CD4-positive, alpha-beta T cell treated with Interleukin-21 for 1 hour (primary cell): ENCODE measurements around the gene CKS1B.

Experiments used
- DNase-seq: peaks from one replicate; pipeline ENCODE4 v3.0.0-alpha.2; 2020

CKS1B gene

GRCh38 chr1:155003227-155003765, 28.8 kb downstream of the CKS1B start:
- no peak for DNase-seq

GRCh38 chr1:155003766-155004351, 29.4 kb downstream of the CKS1B start:
- DNase-seq: no peak

DNA sequence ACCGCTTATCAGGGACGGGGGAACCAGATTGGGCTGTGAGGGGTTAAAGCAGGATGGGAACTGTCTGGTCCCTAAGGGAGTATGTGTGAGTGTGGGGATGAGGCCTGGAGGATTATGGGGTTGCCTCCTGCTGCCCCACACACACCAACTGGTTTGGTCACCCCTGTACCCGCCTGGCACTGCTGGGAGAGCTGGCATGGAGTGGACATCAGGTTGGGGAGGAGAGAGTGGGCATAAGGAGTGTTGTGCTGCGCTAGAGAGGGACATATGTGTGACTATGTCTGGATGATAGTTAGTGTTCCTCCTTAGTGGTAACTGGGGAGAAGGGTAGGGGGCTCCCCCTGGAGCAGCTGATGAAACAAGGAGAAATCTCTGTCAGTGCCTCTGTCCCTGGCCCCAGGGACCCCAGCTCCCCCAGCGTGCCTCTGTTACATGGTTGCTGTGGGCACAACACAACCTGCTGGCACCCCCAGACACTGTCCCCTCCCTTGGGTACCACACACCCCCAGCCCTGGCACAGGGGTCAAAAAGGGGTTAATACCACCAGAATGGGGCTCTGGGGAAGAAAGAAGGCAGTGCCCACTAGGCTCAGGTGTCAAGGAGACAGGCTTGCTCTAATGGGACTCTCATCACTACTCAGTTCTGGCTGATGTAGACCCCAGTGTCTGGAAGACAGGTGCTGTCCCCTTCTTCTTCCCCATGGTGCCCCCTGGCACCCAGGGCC, 30.0 kb downstream of the CKS1B start:
- no peak for DNase-seq

DNA sequence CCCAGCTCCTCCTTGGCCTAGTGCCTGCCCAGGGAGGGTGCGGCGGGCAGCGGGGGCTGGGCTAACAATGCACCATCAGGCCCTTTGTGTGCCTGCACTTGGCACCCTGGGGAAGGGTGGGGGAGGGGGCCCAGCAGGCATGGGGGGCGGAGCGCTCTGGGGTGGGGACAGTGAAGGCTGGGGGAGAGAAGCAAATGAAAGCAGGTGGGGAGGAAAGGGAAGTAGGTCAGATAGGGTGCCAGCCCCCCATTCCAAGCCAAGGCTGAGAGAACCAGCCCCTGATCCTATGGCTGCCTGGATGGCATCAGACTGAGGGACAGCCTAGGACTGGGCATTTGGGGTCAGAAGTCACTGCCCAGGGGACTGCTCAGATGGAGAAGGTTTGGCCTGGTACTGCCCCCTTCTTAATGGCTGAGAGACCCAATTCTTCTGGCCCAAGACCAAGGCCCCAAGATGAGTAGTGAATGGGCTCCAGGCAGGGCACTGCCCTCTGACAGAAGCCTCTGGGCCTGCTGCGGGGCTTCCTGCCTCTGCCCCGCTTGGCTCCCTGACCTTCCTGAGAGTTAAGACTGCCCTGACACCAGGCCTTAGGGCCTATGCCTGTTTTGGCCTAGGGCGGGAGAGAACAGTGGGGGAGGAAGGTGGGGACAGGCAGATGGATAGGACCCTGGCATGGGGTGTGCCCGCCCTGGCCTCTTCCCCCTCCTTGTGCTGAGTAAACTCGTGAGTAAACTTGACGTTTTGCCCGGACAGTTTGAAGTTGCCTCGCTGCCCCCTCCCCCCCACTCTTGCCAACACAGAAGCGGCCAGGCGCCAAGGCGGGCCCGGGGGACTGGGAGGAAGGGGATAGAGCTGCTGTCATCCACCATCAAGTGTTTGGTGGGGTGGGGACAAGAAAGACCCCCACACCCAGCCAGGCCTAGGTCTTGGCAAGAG, 30.9 kb downstream of the CKS1B start:
- DNase-seq: peak; percentile 58

- DNase-seq: peak; percentile 69
Measured at GRCh38 chr1:155006601-155007101, 32.2 kb downstream of the CKS1B start.

DNA sequence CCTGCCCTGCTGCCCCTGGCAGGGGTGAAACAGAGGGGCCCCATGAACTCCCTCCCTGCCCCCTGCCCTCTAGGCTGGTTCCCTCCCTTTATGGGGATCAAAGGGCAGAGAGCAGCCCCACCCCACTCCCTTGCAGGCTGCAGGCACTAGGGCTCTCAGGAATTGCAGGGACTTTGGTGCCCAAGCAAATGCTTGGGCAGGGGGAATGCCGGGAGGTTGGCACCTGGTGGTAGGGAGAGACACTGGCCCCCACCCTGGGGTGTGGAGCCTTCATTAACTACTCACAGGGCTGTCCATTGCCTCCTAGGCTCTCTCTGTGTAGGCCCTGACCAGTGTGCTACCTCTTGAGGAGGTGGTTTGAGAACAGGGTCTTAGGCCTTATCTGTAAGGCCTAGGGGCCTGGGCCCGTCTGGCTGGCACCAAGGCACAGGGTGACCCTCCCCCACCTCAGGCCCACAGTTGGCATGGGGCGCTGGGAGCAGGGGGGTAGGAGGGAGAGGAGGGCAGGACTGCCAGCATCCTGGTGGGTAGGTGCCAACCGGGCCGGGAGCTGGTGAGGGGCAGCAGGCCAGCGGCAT, 32.9 kb downstream of the CKS1B start:
- no peak for DNase-seq

DNA sequence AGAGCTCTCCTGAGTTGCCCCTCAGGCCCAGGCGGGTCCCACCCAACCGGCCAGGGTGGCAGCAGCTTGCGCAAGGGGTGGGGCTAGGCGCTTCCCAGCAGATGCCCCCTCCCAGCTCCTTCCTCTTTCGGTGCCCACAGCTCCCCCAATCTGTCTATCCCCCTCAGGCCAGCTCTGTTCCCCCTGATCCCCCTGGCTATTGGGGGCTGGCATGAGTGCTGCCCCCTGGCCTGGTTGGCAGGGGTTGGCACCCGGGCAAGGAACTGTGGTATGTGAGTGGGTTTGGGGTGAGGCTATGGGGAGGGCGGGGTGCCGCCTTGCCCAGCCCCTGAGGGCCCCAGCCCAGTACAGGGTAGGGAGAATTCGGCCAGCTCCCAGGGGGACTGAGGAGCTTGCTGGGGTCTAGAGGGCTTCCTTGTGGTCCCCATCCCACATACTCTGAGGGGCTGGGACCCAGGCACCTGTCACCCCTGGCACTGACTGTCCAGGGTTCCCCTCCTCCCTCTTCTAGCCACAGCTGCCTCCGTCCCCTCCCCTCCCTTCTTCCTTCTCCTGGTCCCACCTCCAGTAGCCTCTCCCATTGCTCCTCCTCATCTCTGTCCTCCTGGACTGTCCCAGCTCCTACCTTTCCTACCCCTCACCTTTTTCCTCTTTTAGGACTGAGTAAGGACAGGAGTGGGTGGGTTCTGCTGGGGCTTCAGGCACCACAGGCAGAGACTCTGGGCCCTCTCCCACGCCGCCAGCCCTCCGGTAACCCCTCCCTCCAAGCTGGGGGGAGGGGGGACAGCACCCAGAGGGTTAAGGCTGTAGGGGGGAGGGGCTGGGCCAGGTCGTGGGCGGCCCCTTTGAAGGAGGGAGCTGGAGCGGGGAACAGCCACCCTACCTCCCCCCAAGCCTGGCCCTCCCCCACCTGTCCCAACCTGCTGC, 33.8 kb downstream of the CKS1B start:
- peak; percentile 39 for DNase-seq

- DNase-seq: no peak
Measured at GRCh38 chr1:155009221-155009711, 34.8 kb downstream of the CKS1B start.

DNA sequence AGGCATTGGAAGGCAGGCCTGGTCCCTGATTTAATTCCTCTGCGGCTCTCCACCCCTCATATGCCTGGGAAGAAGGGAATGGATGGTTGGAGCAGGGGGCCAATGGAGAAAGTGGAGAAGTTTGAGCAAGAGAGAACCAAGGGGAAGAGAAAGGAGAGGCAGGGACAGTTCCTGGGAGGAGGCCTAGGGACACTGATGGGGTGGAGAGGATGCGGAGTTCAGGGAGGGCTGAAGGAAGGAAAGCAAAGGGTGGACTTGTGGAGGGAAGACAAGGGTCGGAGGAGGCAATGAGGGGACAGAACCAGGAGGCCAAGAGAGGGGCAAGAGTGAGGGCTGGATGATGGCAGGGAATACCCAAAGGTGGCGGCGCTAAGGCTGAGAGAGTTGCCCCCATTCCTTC, 35.3 kb downstream of the CKS1B start:
- no peak for DNase-seq

GRCh38 chr1:155010211-155010918, 35.9 kb downstream of the CKS1B start:
- DNase-seq: peak; percentile 44

DNA sequence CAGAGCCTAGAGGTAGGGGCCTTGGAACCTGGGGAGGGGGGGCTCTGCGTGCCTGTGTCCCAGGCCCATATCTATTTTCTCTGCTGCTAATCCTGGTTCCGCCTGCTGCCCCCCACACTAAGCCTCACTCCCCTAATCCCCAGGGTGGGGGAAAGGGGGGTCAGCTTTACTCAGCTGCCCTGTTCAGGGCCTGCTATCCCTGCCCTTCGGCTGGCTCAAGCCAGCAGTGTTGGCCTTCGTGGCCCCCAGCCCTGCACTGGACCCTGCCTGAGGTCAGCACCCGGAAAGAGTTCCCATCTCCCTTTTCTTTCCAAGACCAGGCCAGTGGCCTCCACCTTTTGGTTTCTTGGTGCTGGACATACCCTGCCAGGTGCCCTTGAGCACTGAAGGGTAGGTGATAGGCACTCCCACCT, 36.5 kb downstream of the CKS1B start:
- DNase-seq: no peak

GRCh38 chr1:155011437-155012025, 37.0 kb downstream of the CKS1B start:
- DNase-seq: no peak

DNA sequence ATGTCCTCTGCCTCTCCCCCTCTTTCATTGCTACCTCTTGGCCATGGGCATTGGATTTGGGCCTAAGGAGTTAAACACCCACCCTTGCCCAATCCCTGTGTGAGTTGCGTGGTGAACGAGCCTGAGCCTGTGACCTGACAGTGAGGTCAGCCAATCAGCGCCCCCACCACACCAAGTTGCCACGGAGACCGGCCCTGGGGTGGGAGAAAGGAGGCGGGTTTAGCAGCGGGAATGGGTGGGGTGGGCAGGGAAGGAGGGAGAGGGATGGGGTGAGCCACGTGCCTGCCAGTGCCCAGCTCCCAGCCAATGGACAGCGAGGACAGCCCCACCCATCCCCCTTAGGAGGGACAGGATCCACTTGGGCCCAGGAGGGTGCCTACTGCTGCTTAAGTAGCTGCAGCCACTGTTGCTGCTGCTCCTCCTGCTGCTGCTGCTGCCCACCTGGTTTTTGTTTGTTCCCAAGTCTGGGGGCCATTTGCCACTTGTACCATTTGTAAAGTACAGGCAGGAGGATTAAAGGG, 37.6 kb downstream of the CKS1B start:
- DNase-seq: peak; percentile 49

- no peak for DNase-seq
Measured at GRCh38 chr1:155012776-155013602, 38.5 kb downstream of the CKS1B start.

DNA sequence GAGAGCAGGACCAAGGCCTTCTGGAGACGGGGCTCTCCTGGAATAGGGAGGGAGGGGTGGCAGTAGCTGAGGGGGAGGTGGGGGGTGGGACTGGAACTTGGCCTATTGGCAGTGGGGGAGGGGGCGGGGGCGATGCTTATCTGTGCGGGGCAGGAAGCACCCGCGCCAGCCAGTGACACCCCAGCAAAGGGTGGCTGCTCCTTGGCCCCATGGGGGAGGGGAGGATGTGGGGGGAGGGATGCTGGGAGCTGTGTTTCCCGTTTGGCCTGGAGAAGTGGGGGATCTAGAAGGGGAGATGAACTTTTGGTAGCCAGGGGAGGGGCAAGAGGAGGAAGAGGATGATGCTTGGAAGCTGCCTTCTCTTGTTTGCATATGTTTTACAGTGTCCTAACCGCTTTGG, 39.2 kb downstream of the CKS1B start:
- DNase-seq: peak; percentile 52

- DNase-seq: no peak
Measured at GRCh38 chr1:155014709-155015508, 40.4 kb downstream of the CKS1B start.

DNA sequence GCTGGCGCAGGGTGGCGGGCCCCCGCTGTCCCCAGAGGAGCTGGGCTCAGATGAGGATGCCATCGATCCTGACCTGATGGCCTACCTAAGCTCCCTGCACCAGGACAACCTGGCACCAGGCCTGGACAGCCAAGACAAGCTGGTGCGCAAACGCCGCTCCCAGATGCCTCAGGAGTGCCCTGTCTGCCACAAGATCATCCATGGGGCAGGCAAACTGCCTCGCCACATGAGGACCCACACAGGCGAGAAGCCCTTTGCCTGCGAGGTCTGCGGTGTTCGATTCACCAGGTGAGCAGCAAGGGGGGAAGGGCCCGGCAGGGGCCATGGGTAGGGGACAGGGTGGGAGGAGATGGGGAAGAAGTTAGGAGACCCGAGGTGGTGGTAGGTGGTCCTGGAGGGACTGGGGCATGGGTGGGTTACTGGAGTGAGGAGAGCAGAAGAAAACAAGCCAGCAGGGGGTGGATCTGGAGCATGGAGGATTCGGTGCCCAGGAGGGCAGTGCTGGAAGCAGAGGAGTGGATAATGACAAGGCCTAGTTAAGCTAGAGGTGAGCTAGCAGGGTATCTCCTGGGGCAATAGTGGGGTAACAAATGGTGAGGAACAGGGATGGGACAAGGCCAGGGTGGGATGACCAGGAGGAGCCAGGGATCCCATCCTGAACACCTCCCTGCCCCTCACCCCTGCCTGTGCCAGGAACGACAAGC, 41.2 kb downstream of the CKS1B start:
- DNase-seq: no peak
